ENCODE results near the gene IGBP1. TPM values are rescaled to one million over a fixed set of nuclear protein-coding genes. Genes with fewer than 3 reads are reported as not detected.

The IGBP1 gene
- total RNA-seq, 2 experiments from 2014 or later, result 63.7 to 64.4 TPM

GRCh38 chrX:70138622-70139021 lies 5.4 kb downstream of the IGBP1 start:
- Mint-ChIP-seq H3K4me3 (no peak overlapping the region), H3K36me3 (ENCODE audit: low read depth) (peaks cover 54% of the 10 kb centered on the region), H3K9me3 (no peaks in the 10 kb centered on the region), H3K4me1 (ENCODE audit: low read depth) (peaks cover 38% of the 10 kb centered on the region), H3K27me3 (no peaks in the 10 kb centered on the region), H3K27ac (no peak overlapping the region)
- ChIA-PET CTCF (no interaction called here), POLR2A (no interaction called here)
- peaks cover 19% of the 10 kb centered on the region for H3K4me1 ChIP-seq (ENCODE audit: insufficient read depth, low read length)
- peaks cover 9% of the 10 kb centered on the region for H3K36me3 ChIP-seq (ENCODE audit: insufficient read depth, low read length)
- intact Hi-C loops (cut with DNase I, micrococcal nuclease), result loop anchor here (10.0 kb wide), 5 partner anchors 146 to 1314 kb away; partner anchors contain the start of genes EFNB1 (in 1 of the 2), PDZD11 (in 1 of the 2), PJA1 (in 1 of the 2) and RAB41 (in 1 of the 2)
- H3K9me3 ChIP-seq (ENCODE audit: control insufficient read depth in 1 of 2, insufficient read depth in 1 of 2, low read length in 2 of 2), result no peaks in the 10 kb centered on the region
- H3K27ac ChIP-seq (ENCODE audit: low read depth in 1 of 2, low read length in 2 of 2), result no peak overlapping the region
- no peak overlapping the region for H3K4me3 ChIP-seq (ENCODE audit: low read length)
- no peak for DNase-seq
- H3K27me3 ChIP-seq (ENCODE audit: control insufficient read depth in 1 of 2, insufficient read depth in 2 of 2, low read length in 2 of 2), result no peaks in the 10 kb centered on the region
- no peak for ATAC-seq (ENCODE audit: poor library complexity)
- no peak for TF ChIP-seq CTCF (IDR thresholded peaks at IDR 0.05)

- Histone ChIP-seq H3K4me1 (ENCODE audit: insufficient read depth, low read length) (peaks cover 12% of the 10 kb centered on the region), H3K36me3 (ENCODE audit: insufficient read depth, low read length) (peaks cover 9% of the 10 kb centered on the region), H3K9me3 (ENCODE audit: control insufficient read depth in 1 of 2, insufficient read depth in 1 of 2, low read length in 2 of 2) (no peaks in the 10 kb centered on the region), H3K27me3 (ENCODE audit: control insufficient read depth in 1 of 2, insufficient read depth in 2 of 2, low read length in 2 of 2) (no peaks in the 10 kb centered on the region), H3K27ac (ENCODE audit: low read depth in 1 of 2, low read length in 2 of 2) (no peak overlapping the region), H3K4me3 (ENCODE audit: low read length) (no peak overlapping the region)
- peaks cover 50% of the 10 kb centered on the region for H3K36me3 Mint-ChIP-seq (ENCODE audit: low read depth)
- no peak for TF ChIP-seq CTCF (IDR thresholded peaks at IDR 0.05)
- no peak overlapping the region for H3K4me3 Mint-ChIP-seq
- CTCF ChIA-PET, result no interaction called here
- intact Hi-C loops (cut with DNase I, micrococcal nuclease), result loop anchor here (10.0 kb wide), 5 partner anchors 145 to 1315 kb away; partner anchors contain the start of genes EFNB1 (in 1 of the 2), PDZD11 (in 1 of the 2), PJA1 (in 1 of the 2) and RAB41 (in 1 of the 2)
- POLR2A ChIA-PET, result interaction anchor here (0.9 kb wide), 1 partner anchor 19 kb away, joined by 3 read pairs; no protein-coding TSS in a partner anchor
- ATAC-seq (ENCODE audit: poor library complexity) (no peak), DNase-seq (no peak)
- peaks cover 29% of the 10 kb centered on the region for H3K4me1 Mint-ChIP-seq (ENCODE audit: low read depth)
- no peaks in the 10 kb centered on the region for H3K9me3 Mint-ChIP-seq
- H3K27me3 Mint-ChIP-seq, result no peaks in the 10 kb centered on the region
- no peak overlapping the region for H3K27ac Mint-ChIP-seq
These were observed 6.5 kb downstream of the IGBP1 start for GRCh38 chrX:70139736-70140135.

- Mint-ChIP-seq H3K27ac (no peak overlapping the region), H3K9me3 (no peaks in the 10 kb centered on the region), H3K4me1 (ENCODE audit: low read depth) (peaks cover 18% of the 10 kb centered on the region), H3K4me3 (no peak overlapping the region), H3K36me3 (ENCODE audit: low read depth) (peaks cover 37% of the 10 kb centered on the region), H3K27me3 (no peaks in the 10 kb centered on the region)
- H3K9me3 ChIP-seq (ENCODE audit: control insufficient read depth in 1 of 2, insufficient read depth in 1 of 2, low read length in 2 of 2), result no peaks in the 10 kb centered on the region
- intact Hi-C loops (cut with DNase I, micrococcal nuclease), result no loop called here
- ATAC-seq (ENCODE audit: poor library complexity) (no peak), DNase-seq (no peak)
- ChIA-PET CTCF (no interaction called here), POLR2A (no interaction called here)
- peaks cover 2% of the 10 kb centered on the region for H3K4me1 ChIP-seq (ENCODE audit: insufficient read depth, low read length)
- H3K36me3 ChIP-seq (ENCODE audit: insufficient read depth, low read length), result peaks cover 6% of the 10 kb centered on the region
- no peak for TF ChIP-seq CTCF (IDR thresholded peaks at IDR 0.05)
- H3K27me3 ChIP-seq (ENCODE audit: control insufficient read depth in 1 of 2, insufficient read depth in 2 of 2, low read length in 2 of 2), result no peaks in the 10 kb centered on the region
- H3K27ac ChIP-seq (ENCODE audit: low read depth in 1 of 2, low read length in 2 of 2), result no peak overlapping the region
- H3K4me3 ChIP-seq (ENCODE audit: low read length), result no peak overlapping the region
These were observed 8.1 kb downstream of the IGBP1 start for GRCh38 chrX:70141373-70141772.

Measured in CD4-positive, alpha-beta T cell (primary cell).